Muscle of back (tissue), 13 donors: Measurements from ENCODE around the gene FADD. TPM values are rescaled to one million over a fixed set of nuclear protein-coding genes. Genes with fewer than 3 reads are reported as not detected.

ENCODE experiments used
- DNase-seq, 3 donors: peaks; one replicate each; pipeline versions ENCODE4 v3.0.0 to v3.0.0-alpha.2; 2013
- long read RNA-seq, 9 donors: transcript quantifications; one replicate each; lab custom pipeline, GENCODE V29; 2026
- polyA plus RNA-seq, 10 donors: library from polyadenylated mRNA; unstranded; fragments of 120-200 nt; gene quantifications; one replicate each; pipeline ENCODE4 v1.2.1, GENCODE V29; 2013; ENCODE audit not compliant: insufficient read length in 10 of 10

The FADD gene, protein sequence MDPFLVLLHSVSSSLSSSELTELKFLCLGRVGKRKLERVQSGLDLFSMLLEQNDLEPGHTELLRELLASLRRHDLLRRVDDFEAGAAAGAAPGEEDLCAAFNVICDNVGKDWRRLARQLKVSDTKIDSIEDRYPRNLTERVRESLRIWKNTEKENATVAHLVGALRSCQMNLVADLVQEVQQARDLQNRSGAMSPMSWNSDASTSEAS
- 10 to 100 TPM in 4 of 10 donors, 1 to 10 TPM in 6; 7.0 to 13.9 (median 9.2) TPM for polyA plus RNA-seq
- long read RNA-seq, donor 1, transcript FADD-201 (2 exons, 1,841 nt), result major isoform, 9 of 9 reads
- long read RNA-seq, donor 1, partial matches to known transcripts, result 0 of 9 reads
- long read RNA-seq, donor 1, other reads (novel, unspliced or antisense), result 0 of 9 reads
- long read RNA-seq, donor 2, transcript FADD-201 (2 exons, 1,841 nt), result major isoform, 8 of 8 reads
- long read RNA-seq, donor 2, partial matches to known transcripts, result 0 of 8 reads
- long read RNA-seq, donor 2, other reads (novel, unspliced or antisense), result 0 of 8 reads
- long read RNA-seq, donor 3, result 0 reads
- long read RNA-seq, donor 4, partial matches to known transcripts, result 0 of 4 reads
- long read RNA-seq, donor 4, other reads (novel, unspliced or antisense), result 0 of 4 reads
- long read RNA-seq, donor 5, transcript FADD-201 (2 exons, 1,841 nt), result major isoform, 13 of 13 reads
- long read RNA-seq, donor 5, partial matches to known transcripts, result 0 of 13 reads
- long read RNA-seq, donor 5, other reads (novel, unspliced or antisense), result 0 of 13 reads
- long read RNA-seq, donor 6, transcript FADD-201 (2 exons, 1,841 nt), result major isoform, 12 of 12 reads
- long read RNA-seq, donor 6, partial matches to known transcripts, result 0 of 12 reads
- long read RNA-seq, donor 6, other reads (novel, unspliced or antisense), result 0 of 12 reads
- long read RNA-seq, donor 7, transcript FADD-201 (2 exons, 1,841 nt), result major isoform, 8 of 8 reads
- long read RNA-seq, donor 7, partial matches to known transcripts, result 0 of 8 reads
- long read RNA-seq, donor 7, other reads (novel, unspliced or antisense), result 0 of 8 reads
- long read RNA-seq, donor 8, transcript FADD-201 (2 exons, 1,841 nt), result major isoform, 13 of 28 reads
- long read RNA-seq, donor 8, partial matches to known transcripts, result 15 of 28 reads
- long read RNA-seq, donor 8, other reads (novel, unspliced or antisense), result 0 of 28 reads
- long read RNA-seq, donor 9, partial matches to known transcripts, result 0 of 3 reads
- long read RNA-seq, donor 9, other reads (novel, unspliced or antisense), result 0 of 3 reads

DNA sequence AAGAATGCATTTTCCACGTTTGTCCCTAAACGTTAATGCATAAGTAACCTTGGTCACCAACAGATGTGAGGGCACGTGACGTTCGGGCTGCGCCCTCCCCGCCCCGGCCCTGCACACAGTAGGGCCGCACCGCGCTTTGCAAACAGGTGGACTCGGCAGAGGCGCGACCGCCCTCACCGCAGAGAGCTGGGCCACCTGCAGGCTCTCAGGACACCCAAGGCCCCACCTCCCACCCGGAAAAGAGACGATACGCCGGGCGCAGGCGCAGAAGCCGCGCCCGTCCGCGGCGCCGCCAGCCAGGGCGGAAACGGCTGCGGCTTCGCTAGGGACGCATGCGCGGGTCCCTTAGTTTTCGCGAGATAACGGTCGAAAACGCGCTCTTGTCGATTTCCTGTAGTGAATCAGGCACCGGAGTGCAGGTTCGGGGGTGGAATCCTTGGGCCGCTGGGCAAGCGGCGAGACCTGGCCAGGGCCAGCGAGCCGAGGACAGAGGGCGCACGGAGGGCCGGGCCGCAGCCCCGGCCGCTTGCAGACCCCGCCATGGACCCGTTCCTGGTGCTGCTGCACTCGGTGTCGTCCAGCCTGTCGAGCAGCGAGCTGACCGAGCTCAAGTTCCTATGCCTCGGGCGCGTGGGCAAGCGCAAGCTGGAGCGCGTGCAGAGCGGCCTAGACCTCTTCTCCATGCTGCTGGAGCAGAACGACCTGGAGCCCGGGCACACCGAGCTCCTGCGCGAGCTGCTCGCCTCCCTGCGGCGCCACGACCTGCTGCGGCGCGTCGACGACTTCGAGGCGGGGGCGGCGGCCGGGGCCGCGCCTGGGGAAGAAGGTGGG, at the start of gene FADD:
Gene FADD, plus strand, starts transcription at position 377 of the 831 bp plus-strand sequence. Its CDS starts 164 bp downstream, at position 541.
- peak; percentile 94 to 97 (median 95) for DNase-seq

DNA sequence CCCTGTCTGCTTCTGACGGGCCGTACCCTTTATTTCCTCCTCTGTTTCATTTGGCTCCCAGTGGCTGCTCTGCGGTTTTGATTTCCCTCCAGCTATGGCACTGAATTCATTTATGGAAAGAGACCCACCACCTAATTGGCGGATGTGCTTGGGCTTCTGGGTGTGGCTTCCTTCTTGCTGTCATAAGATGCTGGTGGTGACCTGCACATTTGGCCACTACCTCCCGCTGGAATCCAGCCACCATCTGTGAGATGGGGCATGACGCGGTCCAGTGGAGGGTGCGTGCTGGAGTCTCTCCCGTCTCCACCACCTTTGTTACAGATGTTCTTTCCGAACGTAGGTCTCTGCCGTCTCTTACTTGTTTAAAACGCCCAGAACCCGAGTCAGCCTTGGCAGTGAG, 47.7 kb upstream of the FADD start:
- DNase-seq, result no peak

DNA sequence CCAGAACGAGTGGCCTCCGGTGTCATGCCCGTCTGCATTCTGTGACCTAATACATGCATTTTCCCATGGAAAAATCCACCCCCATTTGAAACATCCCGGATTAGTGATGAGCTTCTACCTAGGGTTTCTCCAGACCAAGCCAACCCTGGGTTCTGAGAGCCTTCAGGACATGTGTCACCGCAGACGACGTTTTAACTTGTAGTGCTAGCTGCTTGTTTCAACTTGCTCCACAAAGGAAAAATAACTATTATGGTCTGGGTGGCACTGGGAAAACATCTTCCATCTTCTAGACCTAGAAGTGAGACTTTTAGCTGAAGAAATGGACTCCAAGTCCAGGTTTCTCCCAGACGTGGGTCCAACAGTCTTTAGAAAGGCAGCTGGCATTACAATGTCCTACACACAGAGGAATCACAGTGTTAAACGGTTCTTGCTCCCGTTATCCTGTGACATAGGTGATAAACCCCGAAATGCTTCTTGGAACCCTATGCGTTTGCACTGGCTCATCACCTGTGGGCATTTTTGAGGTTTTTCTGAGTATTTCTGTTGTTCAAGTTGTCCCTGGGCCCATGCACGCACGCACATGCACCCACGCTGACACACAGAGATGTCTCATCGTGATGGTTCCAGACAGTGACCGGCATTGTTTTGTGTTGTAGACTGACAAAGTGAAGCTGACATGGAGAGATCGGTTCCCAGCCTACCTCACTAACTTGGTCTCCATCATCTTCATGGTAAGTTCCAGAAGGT, 46.6 kb upstream of the FADD start:
- DNase-seq, result no peak

DNA sequence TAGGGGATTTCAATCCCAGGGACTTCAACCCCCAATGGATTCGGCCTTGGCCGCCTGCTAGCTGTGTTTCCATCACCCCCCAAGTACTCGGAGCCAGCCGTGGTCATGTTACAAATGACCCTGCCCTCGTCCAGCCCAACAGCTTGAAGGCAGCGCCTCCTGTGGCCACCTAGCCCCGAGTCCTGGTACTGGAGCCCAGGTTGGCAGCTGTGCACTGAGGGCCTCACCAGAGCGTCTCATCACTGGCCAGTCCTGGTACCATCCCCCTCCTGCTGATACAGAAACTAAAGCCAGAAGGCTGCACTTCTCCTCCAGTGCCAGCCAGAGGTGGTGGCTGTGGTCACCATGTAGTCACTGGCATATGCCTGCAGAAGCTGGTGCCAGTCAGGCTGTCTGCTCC, 44.9 kb upstream of the FADD start:
- peak in 1 of 3 donors; percentile 41 for DNase-seq

DNA sequence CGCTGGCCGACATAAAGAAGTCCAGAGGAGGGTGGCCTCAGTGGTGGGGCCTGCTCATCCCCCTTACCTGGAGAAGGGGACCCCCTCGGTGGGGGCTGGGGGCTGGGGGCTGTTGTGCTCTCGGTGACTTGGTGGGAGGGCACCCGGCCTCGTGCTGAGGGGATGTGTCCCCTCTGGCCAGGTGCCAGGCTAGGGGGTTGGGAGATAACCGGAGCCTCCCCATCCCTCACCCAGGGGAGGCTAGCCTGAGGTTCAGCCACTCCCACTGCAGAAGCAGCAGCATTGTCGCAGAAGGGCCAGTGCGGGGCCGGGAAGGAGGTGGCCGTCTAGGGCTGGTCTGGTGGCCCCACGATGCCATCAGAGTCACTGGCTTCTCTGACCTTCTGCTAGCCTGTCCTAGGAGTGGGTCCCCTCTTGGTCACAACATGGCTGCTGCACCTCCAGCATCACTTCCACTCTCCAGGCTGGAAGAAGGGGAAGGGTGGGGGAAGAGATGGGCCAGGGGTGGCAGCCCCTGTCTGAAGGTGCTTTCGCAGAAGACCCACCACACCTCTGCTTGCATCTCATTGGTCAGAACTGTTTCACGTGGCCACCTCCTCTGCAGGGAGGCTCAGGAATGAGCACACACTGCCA, 44.2 kb upstream of the FADD start:
- DNase-seq, result no peak

DNA sequence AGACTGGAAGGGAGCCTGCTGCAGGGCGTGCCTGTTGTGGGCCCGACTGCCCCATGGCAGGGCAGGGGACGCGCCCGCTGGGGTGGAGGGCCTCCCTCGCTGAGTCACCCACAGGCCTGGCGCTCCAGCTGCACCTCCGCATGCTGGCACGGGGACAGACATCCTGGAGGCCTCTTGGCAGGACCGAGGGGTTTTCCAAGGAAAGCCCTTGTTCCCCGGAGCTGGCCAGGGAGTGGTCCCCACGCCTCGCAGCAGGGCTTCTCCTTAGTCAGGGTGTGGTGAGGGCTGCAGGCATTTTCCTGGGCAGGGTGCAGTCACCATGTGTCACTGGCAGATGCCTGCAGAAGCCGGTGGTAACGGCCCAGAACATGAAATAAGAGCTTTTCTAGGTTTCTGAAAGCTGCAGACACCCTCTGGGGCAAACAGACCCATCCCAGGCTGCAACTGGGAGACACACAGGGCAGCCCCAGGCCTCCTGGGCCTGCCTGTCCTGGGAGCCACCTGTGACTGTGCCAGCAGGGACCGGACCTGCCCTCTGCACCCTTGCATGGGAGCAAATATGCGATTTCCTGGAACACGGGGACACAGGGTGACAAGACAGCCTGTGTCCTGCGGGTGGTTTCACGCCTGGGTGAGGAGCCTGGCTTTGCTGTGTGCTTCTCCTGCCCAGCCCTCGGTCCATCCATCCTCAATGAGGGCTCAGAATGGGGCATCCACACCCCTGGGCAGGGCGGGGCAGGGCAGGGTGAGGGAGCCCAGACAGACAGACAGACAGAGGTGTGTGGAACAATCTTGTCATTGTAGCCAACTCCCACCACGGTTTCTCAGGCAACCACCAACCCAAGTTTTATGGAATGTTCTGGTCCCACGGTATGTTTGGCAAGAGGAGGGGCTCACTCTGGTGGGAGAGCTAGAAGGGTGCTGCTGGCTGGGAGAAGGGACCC, 43.2 kb upstream of the FADD start:
- peak in 1 of 3 donors; percentile 17 for DNase-seq

DNA sequence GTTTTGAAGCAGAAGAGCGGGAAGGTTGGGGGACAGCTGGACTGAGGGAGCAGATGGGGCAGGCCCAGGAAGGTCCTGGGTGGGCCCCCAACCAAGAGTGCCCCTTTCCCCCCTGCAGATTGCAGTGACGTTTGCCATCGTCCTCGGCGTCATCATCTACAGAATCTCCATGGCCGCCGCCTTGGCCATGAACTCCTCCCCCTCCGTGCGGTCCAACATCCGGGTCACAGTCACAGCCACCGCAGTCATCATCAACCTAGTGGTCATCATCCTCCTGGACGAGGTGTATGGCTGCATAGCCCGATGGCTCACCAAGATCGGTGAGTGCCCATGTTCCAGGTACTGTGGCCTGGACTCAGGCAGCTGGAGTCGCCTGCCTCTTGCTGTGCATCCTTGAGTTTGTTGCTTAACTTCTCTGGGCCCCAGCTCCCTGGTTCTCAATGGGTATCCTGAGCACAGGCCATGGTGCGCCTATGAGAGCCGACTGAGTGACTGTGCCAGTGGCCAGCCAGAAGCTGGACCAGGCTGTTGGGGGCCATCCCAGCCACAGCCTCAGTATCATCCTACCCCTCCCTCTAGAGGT, 42.0 kb upstream of the FADD start:
- DNase-seq, result no peak

DNA sequence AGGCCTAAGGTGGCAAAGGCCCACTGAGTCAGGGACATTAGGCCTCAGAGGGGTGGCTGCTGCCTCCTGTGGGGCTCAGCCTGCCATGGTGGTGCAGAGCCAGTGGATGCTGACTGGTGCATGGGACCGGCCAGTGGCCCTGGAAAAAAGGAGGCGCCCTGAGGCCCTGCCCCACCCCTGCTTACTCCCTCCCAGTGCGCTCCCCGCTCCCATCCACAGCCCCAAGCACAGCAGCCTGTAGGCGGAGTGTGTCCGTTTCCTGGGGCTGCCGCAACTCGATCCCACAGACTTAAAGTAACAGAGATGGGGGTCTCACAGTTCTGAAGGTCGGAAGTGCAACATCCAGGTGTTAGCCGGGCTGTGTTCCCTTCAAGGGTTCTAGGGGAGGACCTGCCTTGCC, 38.4 kb upstream of the FADD start:
- DNase-seq, result no peak

DNA sequence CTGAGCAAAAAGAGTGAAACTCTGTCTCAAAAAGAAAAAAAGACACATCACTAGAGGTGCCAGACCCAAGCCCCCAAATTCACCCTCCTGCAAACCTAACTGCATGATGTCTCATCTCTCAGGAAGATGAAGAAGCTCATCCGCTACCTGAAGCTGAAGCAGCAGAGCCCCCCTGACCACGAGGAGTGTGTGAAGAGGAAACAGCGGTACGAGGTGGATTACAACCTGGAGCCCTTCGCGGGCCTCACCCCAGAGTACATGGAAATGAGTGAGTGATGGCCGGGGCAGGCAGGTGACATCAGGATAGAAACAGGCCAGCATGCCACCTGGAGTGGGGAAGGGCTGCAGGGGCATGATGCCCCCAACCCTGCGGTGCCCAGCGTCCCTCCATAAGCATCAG, 36.0 kb upstream of the FADD start:
- no peak for DNase-seq

DNA sequence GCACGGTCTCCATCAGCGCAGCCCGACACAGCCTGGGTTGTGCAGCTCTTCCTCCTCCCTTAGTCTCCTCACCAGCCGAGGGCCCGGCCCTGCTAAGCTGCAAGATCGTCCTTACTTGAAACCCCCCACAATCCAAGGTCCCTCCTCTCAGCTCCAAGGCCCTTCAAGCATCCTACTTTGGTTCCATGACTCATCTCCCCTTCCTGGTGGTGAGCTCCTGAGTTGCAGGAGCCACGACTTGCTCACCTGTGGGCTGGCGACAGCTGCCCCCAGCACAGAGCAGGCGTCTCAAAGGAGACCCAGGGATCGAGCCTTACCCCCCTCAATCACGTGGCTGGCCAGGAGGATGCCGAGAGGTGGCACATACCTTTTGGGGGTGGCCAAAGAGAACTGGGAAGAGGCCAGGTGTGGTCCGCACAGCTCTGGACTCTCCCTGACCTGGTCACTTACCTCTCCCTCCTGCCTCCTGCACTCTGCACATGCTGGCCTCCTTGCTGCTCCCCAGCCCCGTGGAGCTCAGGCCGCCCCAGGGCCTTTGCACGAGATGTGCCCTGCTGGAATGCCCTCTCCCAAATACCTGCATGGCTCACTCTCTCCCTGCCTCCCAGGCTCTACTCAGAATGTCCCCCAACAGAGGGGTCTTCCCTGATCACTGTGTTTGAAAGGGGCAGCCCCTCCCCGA, 35.2 kb upstream of the FADD start:
- no peak for DNase-seq

DNA sequence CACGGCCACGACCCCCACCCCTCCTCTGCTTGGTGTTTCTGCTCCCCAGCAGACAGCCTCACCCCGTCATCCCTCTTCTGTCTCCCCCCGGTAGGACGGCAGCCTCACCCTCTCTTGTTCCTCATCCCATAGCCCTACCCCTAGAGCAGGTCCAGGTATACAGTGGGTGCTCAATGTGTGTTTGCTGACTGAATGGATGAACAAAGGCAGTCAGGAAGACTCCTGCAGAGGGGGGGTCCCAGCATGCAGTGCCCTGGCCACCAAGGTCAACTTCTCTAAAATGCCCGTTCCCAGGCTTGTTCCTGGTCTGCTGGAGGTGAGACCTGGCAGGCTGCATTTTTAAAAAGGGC, 34.7 kb upstream of the FADD start:
- DNase-seq, result no peak

DNA sequence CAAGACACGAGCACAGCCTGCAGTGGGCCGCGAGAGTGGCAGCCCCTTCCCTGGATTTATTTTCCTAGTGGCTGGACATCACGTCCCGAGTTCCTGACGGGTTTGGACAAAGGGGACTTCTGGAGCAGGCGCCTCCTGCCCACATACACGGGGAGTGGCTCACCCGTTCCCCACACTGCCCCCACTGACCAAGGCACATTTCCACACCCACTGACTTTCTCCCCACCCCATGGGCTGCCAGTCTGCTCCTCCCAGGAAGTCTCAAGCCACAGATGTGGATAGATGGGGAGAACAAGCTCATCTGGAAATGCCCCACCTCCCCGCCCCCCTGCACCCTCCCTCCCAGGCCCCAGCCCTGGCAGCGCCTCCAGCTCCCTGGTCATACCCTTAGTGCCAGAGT, 34.0 kb upstream of the FADD start:
- no peak for DNase-seq

DNA sequence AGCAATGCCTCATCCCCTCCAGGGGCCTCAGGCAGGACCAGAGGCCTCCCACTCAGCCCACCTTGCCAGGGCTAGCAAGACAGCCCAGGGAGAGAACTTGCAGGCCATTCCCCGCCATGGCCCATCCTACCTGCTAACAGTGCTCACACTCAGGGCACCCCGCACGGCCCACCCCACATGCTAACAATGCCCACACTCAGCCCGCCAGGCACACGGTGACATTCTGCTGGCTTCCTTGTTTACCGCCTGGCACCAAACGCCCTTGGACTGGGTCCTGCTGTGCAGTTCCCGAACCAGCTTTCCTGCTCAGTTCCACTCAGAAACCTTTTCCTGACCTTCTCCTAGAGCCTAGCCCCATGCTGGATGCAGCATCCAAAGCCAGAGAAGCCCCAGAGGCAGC, 33.5 kb upstream of the FADD start:
- no peak for DNase-seq

DNA sequence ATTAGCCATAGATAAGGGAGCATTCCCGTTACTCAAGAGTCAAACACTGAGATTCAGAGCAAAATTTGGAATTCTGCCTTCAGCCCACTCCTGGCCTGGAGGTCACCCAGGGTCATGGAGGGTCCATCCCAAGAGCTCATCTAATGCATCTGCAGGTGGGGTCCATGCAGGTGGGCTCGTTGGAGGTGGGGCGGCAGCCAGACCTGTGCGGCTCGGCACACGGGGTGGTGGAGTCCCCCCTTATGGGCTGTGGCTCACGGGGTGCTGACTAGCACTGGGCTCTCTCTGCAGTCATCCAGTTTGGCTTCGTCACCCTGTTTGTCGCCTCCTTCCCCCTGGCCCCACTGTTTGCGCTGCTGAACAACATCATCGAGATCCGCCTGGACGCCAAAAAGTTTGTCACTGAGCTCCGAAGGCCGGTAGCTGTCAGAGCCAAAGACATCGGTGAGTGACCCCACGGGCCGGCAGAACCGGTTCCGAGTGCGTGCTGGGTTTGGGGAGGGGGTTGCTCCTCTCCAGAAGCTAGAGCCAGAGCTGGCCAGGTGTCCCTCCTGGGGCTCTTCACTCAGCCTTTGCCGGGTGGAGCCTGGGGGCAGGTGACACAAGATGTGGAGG, 32.4 kb upstream of the FADD start:
- no peak for DNase-seq

DNA sequence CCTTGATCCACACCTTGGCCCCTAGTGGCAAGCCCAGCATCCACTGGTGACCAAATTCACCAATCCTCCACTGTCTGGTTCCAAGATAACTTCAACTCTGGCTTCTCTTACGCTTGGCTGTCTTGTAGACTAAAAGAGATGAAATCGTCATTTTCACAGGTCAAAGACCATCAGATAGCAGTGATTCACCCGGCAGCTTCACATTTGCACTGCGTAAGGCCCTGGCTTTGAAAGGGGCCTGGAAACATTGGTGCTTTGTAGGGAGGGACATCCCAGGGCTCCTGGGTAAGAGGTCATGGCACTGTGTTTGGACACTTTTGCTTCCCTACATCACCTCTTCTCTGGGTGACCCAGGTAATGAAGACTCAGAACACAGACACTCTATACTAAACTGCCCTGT, 30.1 kb upstream of the FADD start:
- no peak for DNase-seq

DNA sequence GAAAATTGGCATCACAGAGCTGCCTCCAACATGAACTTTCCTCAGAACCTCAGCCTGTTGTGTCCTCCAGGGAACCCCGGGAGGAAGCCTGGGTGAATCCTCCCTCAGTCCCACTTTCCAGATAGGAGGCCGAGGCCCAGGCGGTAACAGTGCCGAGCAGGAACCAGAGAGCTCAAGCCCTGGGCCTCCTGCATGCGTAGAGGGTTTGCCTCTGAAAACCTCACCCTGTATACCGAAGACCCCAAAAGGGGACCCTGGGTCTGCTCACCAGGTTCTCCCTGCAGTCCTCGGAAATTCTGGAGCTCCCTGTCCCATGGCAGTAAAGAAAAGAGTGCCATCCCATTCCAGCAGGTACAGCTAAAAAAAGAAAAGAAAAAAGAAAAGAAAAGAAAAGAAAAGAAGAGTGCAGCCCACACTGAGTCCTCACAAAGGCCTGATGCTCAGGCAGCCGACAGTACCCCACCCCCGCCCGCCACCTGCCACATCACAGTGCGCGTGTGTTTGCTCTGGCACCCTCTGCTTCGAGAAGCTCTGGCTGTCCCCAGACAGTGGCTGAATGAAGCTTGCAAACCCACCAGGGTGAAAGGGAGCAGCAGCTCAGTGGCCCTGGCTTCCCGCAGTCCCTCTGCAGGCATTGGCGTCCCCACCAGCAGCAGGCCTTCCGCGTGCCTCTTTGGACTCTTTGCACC, 28.4 kb upstream of the FADD start:
- no peak for DNase-seq

DNA sequence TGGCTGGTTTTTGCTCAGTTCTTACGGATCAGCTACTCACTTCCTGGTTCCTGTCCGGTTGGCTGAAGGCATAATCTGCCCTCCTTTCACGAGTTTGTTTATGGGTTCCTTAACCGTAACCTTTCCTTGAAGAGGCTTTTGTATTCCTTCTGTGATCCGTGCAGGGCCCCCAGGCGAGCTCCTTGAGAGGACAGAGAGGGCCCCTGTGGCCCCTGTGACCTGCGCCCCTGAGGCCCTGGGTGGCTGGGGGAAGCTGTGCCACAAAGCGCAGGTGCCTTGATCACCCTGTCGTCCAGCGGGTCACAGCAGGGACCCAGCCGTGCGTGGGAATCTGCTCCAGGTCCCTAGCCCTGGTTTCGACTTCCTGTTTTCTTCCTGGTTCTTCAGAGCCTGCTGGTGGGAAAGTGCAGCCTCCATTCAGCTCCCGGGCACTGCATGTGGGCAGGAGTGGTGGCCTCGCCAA, 27.8 kb upstream of the FADD start:
- DNase-seq, result no peak
